Skin of body (tissue), 2 donors: Measurements from ENCODE around the gene TRNT1. TPM values are rescaled to one million over a fixed set of nuclear protein-coding genes. Genes with fewer than 3 reads are reported as not detected.

ENCODE experiments used
- DNase-seq: peaks from one replicate; lab custom pipeline; 2025; lab: John Stamatoyannopoulos, UW
- total RNA-seq: library from RNA; depleted of rRNA; stranded (reverse); fragments of >200 nt; gene quantifications from one replicate; pipeline ENCODE4 v1.2.3, GENCODE V29; 2014

Gene TRNT1
- total RNA-seq, 1 donor from 2014 or later: 34.1 TPM

DNA sequence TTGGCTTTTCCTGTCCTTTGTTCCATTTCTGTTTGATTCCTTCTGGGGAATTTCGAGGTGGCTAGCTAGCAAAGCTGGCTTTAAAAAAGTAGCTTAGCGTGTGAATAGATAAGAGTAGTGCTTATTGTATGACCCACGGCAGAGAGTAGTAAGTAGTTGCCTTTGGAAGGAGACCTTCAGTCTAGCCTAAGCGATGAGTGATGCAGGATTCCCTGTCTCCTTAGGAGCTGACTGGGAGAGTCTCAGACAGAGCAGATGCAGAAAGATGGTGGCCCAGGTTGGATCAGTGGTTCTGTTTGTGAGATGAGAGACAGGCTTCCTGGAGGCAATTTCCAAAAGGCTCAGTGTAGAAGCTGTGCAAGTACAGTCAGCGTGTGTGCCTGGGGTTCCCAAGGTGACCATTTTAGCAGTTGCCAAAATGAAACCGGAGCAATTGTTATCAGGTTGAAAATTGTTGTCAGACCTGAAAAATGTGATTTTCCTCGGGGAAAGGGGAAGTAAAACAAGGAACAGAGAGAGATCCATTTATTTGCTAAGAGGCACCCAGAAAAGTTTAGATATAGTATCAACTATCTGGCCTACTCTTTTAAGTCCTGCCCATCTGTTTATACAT lies 15.9 kb upstream of the TRNT1 start:
- DNase-seq: no peak

GRCh38 chr3:3113042-3113709 lies 13.6 kb upstream of the TRNT1 start:
- no peak for DNase-seq

- DNase-seq: no peak
Observed at GRCh38 chr3:3117651-3118050, 9.1 kb upstream of the TRNT1 start.

- no peak for DNase-seq
Observed at GRCh38 chr3:3119393-3119851, 7.3 kb upstream of the TRNT1 start.

DNA sequence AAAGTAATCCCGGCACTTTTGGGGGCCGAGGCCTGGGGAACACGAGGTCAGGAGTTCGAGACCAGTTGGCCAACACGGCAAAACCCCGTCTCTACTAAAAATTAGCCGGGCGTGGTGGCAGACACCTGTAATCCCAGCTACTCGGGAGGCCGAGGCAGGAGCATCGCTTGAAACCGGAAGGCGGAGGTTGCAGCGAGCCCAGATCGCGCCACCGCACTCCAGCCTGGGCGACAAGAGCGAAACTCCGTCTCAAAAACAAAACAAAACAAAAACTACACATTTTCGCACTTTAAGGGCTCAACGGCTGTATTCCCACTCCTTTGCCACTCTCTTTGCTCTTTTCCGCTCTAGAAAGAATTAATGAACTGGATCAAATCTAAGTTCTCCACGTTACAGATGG lies 763 bp upstream of the TRNT1 start:
- DNase-seq: no peak

DNA sequence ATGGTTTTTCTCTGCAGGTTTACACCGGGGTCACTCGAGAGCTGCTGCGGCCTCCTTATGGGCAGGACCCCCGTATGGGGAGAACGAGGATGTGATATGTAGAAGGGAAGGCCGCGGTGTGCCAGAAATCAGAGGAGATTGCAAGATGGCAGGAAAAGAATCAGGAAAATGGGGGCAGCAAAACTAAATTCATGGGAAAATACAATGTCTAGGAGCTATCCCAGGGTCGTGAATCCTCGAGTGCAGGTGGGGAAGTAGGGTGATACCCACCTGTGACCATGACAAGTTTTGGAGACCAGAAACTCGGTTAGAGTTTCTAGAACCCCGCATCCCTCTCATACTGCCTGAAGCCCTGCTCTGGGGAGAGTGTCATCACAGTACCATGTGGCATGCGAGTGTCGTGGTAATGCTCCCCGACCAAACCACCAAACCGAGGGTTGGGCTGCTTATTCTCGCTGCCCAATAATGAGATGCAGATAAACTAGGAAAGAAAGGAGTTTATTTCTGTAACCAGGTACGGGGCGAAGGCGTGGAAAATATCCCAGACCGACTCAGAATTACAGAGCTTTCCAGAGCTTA lies 781 bp downstream of the TRNT1 start:
- no peak for DNase-seq

GRCh38 chr3:3129579-3129978 lies 2.8 kb downstream of the TRNT1 start:
- no peak for DNase-seq

- no peak for DNase-seq
Observed at GRCh38 chr3:3133500-3133899, 6.8 kb downstream of the TRNT1 start.

GRCh38 chr3:3134750-3135448 lies 8.2 kb downstream of the TRNT1 start:
- DNase-seq: no peak

DNA sequence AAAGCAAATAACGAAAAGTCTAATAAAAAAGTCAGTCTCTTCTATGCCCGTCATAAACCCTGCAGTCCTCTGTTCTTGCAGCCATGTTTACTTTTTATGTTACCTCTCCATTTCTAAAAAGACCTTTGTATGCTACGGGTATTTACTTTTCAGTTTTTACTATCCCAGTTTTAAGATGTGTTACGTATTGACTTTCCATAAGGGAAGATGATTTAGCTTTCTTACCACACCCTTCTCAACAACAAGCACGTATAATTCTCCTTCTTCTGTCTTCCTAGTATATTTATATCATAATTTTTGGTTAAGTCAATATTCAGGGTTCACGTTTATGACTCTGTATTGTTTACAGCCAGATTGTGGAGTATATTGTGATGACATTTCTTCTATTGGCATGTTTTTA lies 10.8 kb downstream of the TRNT1 start:
- no peak for DNase-seq

DNA sequence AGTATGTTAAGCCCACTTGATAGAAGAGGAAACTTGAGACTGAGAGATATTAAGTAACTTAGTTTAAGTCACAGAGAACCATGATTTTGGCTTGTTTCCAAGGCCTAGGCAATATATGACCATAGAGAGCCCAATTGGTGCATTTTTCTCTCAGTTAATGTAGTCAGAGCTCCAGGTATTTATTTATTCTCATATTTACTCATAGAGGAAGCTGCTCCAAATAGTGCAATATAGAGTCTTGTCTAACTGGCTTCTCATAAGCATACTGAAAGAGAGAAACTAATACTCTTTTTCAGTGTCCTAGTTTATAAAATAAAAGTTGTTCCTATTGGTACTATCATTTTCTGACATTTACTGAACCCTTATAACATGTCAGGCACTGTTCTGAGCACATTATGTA lies 15.2 kb downstream of the TRNT1 start:
- no peak for DNase-seq

DNA sequence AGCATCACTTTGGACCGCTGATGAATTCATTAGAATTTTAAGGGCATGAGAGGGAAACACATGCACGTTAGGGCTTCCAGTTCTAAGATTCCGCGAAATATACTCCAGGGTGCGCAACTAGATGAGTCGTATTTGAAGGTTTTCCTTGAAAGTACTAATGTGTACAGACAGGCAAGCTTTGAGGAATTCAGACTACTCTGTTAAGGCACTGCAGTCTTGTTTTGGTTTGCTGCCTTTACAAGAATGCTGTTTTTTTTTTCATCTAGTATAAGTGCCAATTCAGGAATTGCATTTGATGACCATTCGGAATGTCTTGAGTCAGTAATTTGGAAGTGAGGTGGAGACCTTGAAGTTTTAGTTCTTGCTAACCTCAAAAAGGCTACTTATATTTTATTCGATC lies 19.1 kb downstream of the TRNT1 start:
- no peak for DNase-seq

DNA sequence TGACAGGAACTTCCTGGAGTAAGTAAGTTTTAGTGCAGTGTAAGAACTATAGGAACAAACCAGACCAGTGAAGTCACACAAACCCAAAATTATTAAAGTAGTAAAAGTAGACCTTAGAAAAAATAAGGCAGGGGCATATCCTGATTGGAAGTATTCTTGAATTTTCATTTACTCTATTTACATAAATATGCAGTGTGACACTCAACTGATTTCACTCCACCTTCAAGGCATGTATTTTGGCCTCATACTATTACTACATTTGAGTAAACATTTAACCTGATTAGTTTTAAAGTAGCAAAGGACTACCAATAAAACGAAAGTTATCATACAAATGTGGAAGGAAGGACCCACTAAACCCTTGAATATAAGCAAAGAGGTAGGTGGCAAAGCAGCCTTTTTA lies 22.8 kb downstream of the TRNT1 start:
- DNase-seq: no peak

DNA sequence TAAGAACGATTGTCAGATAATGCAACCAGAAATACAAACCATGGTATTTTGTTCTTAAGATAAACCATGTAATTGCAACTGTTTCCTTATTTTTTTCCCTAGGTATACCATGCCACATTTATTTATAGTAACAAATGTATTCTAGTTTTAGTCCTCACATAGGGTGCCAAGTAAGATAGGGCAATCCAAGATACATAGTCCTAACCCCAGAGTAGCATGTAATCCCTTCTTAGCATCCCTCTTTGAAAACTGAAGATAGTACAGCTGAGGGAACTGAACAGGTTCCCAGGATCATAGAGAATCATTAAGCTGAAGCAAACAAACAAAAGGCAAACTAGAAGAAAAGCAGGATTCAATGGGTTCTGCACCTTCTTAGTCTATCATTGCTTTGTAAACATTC lies 24.8 kb downstream of the TRNT1 start:
- DNase-seq: no peak

DNA sequence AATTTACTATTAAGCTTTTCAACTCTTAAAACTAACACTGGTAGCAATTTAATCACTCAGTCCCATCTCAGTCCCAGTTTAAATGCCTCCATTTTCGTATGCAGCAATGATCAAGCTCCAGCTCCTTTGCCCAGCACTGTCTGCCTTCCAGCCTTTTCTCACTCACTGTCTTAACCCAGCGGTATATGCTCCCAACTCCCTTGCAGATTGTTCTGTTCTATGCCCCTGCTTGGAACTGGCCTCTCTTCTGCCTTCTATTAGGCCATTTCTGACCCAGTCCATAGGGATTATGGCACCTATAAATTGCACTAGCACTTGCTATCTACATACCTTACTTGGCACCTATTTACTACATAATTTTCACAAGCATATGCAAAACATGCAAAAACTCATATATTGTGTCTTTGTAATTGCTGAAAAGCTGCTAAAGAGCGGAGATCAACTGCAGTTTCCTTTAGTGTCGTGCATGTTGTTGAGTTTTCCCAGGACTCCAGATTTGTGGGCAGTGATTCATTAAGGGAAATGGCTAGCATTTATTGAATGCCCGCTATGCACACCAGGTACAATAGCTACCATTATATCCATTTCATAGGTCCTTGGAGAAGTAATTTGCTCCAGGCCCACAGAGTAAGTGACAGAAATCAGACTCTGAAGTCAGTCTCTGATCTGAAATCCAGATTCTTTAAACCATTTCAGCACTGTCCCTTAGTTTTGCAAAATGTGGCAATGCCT lies 28.3 kb downstream of the TRNT1 start:
- no peak for DNase-seq

DNA sequence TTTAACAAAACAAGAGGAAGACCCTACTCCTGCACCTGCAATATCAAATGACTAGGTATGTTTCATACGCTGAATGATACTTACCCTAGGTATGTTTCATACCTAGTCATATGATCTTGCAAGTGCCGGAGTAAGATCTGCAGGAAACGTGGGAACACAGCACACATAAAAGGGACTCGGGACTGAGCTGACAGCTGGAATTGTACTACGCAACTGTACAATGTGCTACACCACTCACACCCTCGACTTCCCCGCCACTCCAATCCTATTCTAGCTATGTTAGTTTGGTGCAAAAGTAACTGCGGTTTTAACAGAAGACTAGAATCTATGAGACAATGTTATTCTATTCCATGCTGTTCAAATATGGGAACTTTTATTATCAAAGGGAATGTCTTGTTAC lies 30.7 kb downstream of the TRNT1 start:
- DNase-seq: no peak

DNA sequence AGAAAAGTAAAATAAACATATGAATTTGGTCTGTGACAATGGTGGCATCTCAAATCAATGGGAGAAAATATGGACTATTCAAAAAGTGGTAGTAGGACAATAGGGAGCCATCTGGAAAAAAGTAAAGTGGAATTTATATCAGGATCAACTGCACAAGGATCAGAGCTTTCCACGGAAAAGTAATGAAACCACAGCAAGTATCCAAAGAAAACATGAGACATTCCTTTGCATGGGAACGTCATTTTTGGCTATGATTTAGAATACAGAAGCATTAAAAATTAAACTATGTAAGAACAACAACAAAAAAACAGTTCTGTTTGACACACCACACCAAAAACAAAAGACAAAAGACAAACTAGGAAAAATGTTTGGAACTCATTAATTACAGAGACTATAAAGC lies 34.1 kb downstream of the TRNT1 start:
- DNase-seq: no peak

- DNase-seq: no peak
Observed at GRCh38 chr3:3165241-3165640, 38.5 kb downstream of the TRNT1 start.

GRCh38 chr3:3165650-3166049 lies 38.9 kb downstream of the TRNT1 start:
- no peak for DNase-seq

GRCh38 chr3:3170998-3171397 lies 44.3 kb downstream of the TRNT1 start:
- DNase-seq: no peak

GRCh38 chr3:3172627-3173026 lies 45.9 kb downstream of the TRNT1 start:
- no peak for DNase-seq
